ENCODE data around the gene SEPTIN5. TPM values are rescaled to one million over a fixed set of nuclear protein-coding genes. Genes with fewer than 3 reads are reported as not detected.

The SEPTIN5 gene
- total RNA-seq, 1 donor from 2014 or later: 152 TPM

DNA sequence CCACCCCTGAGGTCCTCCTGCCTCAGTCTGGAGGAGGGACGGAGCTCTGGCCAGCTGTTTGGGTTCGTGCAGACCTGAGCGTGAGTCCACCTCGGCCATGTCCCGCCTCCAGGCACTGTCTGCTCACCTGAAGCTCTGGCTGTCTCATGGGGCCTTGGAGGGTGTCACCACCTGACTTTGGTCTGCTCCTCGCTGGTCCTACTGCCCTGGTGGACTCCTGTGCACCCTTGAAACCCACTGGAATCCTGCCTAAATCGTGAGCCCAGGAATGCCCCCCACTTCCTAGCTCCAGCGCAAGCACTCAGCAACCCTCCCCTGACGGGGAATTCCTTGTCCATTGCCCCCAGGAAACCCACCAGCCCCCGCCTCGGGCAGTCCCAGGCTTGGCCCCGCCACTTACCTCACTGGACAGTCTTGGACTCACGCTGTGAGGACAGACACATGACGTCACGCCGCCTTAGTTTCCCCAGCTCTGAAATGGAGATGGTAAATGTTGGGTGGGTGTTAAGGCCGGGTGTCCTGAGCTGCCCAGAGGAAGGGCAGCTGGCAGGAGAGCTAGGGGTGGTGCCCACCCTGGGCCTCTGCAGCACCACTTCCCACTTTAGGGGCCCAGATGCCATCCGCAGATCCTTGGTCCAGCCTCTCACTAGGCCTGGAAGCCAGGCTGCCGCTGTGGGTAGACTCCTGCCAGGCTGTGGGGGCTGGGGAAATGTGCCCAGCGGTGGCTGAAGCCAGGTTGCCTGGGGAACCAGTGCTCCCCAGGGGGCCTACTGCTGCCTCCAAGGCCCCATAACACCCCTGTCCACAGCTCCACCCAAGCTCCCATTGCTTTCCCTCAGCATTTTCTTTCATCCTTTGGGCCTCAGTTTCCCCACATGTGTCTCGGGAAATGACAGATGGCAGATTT lies 28.1 kb downstream of the SEPTIN5 start:
- ATAC-seq: no peak
- intact Hi-C loops (cut with micrococcal nuclease): no loop called here
- DNase-seq: no peak

DNA sequence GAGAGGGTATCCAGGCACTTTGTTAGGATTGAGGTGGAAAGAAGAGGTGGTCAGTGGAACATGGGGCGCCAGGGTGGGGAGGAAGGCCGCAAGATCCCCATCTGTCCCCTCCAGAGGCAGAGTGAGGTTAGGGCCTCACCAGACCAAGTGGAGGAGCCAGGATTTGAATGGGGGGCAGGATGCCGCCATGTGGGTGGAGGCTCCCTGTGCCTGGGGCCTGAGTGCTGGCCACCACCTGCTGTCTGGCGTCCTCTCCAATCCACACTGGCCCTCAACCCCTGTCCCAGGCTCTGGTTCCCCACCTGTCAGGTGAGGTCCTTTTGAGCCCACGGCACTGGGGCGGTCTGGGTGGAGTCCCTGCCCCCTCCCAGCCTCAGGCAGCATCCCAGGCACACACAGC lies 28.8 kb downstream of the SEPTIN5 start:
- ATAC-seq (no peak), DNase-seq (no peak)
- intact Hi-C loops (cut with micrococcal nuclease): no loop called here

DNA sequence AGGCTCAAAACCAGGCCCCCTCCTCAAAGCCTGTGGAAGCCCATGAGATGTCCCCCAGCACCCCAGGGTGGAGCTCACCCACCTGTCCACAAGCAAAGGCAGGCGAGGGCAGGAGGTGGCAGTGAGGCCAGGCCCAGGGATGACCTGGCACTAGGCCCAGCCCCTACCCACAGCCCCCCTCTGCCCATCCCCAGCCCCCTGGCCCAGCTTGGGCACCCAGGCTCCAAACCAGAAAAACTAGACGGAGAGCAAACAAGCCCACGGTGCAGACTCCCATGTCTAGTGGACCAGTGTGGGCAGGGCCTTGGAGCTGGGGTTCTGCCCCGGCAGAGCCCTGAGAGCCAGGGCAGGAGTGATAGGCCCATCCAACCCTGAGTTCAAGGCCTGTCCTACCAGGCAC lies 29.3 kb downstream of the SEPTIN5 start:
- ATAC-seq (no peak), DNase-seq (no peak)
- intact Hi-C loops (cut with micrococcal nuclease): no loop called here

DNA sequence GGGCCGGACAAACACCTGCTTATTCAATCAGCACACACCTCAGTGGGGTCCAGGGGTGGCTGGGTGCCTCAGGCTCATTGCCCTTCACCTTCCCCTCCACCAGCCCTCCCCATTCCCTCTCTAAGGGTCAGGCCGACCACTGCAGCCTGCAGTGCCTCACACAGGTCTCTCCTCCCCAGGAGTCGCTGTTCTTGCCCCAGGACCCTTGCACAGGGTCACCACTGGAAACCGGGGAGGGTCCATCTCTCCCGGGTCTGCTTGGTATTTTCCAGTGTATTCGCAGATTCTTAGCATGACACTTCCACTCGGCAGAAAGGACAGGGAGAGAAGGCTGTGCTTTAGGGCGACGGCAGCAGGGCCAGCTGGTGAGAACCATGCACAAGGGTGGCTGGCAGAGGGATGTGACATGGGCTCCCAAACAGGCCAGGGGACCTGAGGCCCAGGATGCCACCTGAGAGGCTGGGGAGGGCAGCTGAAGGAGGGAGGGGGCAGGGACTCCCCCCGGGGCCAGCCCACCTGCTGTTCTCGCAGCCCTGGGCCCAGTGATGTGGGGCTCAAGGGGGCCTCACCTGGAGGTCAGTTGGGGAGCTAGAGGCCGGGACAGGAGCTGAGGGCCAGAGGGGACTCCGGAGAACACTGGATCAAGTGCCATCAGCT lies 30.2 kb downstream of the SEPTIN5 start:
- DNase-seq (no peak), ATAC-seq (no peak)
- intact Hi-C loops (cut with micrococcal nuclease): no loop called here

DNA sequence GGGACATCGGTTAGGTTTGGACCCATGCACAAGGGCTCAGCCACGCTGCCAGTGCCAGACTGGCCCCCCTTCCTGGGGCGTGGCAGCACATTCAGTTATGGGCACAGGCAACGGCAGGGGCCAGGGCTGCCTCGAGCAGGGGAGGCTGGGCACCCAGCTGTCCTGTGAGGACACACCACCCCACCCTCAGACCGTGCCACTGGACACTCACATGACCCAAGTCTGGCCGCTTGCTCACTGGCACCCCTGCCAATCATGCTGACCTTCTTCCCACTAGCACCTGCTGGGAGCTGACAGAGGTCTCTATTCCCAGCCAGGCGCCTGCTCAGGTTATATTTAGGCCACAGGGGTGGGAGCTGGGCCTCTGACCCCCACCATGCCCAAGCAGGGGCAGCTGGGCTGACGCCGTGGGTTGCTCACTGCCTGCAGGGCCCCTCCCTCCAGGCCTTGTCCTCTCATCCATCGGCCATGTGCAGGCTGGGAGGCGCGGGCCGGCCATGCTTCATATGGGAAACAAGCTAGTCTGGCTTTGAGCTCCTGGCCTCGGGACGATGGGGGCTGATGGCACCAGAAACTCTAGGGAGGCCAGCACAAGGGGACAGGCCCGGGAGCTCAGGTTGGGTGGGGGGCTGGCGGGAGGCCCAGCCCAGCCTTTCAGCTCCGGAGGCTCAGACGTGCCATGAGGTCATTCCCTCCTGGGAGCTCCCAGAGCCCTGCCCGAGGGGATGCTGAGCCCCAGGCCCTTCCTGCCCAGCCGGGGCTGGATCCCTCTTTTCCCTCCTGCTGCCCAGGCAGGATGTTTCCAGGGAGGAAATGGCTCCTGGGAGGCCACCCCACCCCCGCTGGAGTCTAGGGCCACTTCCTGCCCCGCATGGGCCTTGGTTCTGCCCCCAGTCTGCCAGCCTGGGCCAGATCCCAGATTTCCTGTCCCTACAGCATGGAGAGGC lies 31.1 kb downstream of the SEPTIN5 start:
- DNase-seq (peak; percentile 87), ATAC-seq (peak; percentile 94)
- intact Hi-C loops (cut with micrococcal nuclease): no loop called here

DNA sequence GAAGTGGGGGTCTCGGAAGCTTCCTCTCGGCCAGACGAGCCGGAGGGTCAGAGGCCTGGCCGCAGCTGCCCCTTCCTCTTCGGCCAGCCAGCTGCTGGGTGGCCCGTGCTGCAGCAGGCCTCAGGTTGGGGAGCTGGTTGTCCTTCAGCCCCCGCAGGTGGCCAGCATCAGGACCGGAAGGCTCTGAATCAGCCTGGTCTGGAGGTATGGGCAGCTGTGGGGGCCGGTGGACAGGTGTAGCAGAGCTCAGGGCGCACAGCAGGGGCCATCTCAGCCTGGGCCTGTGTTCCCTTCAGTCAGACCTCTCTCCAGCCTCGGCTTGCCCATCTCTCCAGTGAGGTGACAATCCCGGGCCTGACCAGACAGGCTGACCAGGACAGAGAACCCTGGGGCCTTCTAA lies 32.4 kb downstream of the SEPTIN5 start:
- intact Hi-C loops (cut with micrococcal nuclease): no loop called here
- DNase-seq (no peak), ATAC-seq (no peak)

DNA sequence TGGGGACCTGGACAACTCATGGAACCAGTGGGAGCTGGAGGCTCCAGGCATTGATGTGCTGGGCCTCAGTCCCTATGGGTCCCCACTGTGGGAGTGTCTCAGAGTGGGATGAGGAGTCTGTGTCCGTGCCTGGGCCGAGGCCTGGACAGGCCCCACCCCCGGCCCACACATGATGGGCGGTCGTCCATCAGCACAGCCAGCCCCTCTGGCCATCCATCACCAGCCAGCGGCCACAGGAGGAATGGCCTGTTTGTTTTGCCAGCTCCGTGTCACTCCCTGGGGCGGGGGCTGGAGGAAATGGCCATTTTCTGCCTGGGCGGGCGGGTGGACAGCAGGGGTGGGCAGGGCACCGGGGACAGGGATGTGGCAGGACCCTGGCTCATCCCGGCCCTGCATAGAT lies 33.2 kb downstream of the SEPTIN5 start:
- intact Hi-C loops (cut with micrococcal nuclease): no loop called here
- no peak for DNase-seq
- ATAC-seq: no peak

DNA sequence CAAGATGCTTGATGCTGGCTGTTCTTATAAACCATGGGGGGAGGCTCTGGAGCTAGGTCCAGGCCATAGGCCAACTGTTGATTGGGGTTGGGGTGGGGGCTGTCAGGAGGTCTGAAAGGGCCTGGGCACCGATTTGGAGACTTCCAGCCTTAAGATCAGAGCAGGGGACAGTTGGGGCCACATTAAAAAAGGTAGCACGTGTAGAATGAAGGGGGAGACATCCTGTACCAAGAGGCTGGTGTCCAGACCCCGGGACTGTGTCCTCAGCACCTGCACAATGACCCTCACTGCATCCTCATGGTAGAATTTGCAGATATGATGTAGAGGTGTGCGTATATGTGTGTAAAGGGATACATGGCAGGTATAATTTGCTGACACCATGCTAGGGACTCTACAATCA lies 33.8 kb downstream of the SEPTIN5 start:
- no peak for DNase-seq
- intact Hi-C loops (cut with micrococcal nuclease): no loop called here
- ATAC-seq: no peak

DNA sequence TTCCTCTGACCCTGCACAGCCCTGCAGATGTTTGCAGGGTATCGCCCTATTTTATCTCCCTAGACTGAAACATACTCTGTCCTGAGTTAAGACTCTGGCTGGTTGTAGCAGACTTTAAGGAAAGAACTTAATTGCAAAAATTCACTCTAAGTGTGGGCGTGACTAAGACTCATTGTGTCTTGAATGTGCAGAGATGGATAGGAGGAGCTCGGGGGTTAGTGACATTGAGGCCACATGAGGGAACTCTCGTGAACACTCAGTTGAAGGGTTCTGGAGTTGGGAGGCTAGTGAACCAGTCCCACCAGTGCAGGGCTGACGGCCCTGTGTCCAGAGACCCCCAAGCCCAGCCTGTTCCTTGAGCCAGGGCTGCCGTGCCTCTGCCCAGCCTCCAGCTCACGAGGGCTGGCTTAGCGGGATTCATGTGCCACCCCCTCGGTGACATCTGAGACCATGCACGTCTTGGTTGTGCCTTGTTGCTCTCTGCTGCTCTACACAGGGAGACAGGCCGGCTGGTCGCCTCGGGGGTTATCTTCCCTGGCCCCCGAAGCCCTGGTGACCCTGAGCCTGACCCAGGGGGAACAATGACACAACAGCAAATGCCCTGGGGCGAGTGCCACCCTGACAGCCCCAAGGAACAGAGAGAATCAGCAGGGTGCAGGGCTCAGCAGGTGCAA lies 34.8 kb downstream of the SEPTIN5 start:
- no peak for ATAC-seq
- DNase-seq: no peak
- intact Hi-C loops (cut with micrococcal nuclease): no loop called here

DNA sequence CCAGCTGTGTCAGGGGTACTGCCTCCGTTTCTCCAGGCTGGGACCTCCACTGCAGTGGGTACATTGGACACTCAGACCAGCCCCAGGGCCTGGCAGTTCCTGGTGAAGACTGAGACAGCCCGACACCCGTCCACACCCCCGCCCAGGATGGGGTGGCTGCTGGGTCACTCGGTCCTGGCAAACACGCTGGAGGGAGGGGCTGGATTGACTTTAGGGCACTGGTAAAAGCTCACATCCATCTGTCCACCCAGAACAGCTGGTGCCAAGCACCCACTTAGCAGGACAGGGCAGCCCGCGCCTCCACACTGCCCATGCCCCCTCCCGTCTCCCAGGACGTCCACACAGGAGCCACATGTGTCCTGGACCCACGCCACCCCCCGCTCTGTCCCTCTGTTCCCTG lies 35.6 kb downstream of the SEPTIN5 start:
- no peak for DNase-seq
- intact Hi-C loops (cut with micrococcal nuclease): no loop called here

DNA sequence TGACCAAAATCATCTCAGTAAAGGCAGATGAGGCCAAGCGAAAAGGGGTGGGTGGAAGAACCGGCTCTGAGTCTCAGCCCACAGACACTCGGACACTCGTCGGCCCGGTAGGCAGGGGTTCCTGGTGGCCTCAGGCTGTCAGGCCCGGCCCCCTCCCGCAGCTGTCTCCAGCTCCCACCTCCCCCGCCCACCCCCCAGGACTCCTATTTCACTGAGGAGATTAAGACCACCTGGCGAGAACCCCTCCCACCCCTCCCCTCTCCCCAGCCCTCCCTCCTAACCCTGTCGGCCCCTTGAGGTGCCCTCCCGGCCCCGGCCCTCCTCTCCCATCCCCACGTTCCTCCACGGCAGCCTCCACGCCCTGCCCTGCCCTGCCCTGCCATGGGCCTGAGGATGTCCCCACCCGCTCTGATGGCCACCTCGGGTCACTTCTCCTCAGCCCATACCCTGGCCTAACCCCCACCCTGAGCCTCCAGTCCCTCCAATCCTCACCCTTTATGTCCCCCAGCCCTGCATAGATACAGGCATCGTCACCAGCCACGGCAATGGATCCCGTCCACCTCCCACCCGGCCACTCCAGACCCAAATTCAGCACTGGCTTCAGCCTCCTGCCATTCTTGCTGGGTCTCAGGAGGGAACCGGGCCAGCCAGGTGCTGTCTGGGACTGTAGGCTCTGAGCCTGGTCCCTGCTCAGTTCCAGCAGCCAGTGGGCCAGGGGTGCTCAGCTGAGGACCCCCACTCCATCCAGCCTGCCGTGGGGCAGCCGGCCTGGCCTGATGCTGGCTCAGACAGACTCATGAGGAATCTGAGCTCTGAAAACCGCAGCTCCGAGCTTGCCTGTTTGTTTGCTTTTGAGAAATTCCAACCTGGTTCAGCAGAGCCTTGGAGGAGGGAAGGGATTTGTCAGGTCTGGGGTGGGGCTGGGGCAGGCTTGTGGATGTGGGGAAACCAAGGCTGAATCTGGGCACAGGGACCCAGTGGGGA lies 36.5 kb downstream of the SEPTIN5 start:
- intact Hi-C loops (cut with micrococcal nuclease): no loop called here
- ATAC-seq (no peak), DNase-seq (no peak)

More for the DNA sequence above, 35.6 kb downstream of the SEPTIN5 start:
- no peak for ATAC-seq

DNA sequence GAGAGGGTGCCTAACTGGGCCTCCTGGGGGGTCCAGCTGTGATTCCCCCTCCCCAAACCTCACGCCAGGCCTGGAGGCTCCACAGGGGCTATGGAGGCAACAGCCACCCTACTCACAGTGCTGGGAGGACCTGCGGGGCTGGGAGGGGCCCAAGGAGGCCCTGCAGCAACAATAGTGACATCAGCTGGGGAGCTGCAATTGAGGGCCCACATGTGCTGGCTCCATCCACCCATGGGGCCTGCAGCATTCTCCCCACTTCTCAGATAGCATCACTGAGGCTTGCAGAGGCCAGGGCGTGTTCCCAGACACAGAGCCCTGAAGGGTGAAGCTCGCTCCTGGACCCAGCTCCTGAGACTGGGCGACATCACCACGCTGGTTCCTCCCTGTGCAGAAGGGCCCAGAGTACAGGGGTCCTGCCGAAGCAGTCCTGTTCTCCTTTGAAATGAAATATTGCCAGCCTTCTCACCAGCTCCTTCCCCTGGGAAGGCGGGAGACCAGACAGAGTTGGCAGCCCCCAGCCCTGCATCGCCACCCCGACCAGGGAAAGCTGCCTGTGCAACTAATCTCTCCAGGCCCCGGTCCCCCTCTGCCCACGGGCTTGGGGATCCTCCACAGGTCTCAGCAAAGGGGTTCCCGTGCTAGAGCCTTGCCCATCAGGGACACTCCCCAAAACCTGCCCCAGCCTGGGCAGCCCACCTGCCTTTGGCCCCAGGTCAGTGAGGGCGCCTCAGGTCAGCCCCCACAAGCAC lies 37.4 kb downstream of the SEPTIN5 start:
- no peak for ATAC-seq
- intact Hi-C loops (cut with micrococcal nuclease): no loop called here
- DNase-seq: no peak

DNA sequence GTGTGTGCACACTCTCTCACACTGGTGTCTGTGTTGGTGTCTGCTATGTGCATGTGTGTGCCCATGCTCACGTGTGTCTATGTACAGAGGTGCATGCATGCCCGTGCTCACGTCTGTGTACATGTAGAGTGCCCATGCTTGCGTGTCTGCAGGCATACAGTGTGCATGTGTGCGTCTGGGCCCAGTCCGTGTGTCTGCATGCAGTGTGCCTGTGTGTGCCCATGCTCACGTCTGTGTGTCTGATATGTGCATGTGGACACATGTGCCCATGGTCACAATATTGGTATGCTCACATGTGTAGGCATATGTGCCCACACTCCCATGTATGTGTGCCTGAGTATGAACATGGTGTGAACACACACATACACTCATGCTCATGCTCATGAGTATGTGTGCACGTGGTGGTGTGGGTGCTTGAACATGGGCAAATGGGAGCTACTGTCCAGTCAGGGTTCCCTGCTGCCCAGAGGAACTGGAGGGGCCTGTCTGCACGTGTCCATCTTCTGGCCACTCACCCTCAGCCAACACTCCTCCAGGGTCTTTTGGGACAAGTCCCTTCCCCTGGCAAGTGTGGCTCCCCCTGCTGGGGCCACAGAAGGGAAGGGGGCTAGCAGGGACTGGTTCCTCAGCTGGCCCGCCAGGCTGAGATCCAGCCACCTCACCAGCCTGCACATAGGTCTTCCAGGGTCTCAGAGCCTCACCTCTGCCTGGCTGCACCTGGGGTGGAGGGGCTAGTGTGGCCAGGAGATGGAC lies 39.0 kb downstream of the SEPTIN5 start:
- DNase-seq (no peak), ATAC-seq (no peak)
- intact Hi-C loops (cut with micrococcal nuclease): no loop called here

DNA sequence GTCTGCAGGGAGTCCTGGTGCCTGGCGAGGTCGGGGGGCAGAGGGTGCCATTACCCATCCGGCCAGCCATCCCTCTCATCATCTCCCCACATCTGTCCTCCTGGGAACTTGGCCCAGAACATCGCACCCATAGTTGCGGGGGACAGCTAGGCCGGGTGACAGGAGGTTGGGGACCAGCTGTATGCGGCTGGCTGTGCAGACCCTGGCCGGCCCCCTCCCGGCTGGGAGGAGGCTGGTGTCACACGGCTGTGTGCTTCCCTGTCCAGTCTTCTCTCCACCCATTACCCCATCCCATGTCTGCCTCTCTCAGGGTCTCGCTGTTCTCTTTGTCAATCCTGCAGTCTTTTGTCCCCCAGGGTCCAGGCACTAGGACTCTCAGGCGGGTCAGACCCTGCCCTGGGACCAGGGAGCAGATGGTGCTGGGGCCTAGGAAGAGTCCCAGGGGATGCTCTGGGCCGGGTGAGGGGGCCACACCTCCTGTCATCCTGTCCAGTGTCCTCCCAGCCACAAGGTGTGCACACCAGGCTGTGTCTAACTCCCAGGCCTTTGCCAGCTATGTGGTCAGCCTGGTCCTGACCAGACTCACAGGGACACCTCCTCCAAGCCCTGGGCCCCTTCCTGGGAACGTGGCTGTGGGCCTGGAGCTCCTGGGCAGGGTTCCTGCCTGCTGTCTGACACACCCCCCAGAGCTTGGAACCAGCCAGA lies 39.8 kb downstream of the SEPTIN5 start:
- intact Hi-C loops (cut with micrococcal nuclease): no loop called here
- no peak for ATAC-seq
- DNase-seq: no peak

DNA sequence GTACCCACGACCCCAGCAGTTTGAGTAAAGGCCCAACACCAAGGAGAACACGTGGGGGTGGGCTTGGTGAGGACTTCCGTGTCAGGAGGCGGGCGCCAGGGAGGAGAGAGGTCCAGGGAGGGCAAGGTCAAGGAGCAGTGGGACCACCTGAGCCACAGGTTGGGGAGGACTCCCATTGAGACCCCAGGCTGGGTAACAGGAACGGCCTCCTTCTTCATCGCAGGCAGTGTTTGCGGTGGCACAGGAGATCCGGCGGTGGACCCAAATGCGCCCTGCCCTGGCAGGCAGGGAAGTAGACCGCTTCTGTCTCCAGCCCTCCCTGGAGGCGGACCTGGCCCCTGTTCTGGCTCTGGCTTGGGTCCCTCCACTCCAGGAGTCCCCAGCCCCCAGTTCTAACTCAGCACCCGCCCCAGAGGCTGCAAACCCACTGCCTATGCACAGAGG lies 40.4 kb downstream of the SEPTIN5 start:
- intact Hi-C loops (cut with micrococcal nuclease): no loop called here
- DNase-seq (no peak), ATAC-seq (no peak)

DNA sequence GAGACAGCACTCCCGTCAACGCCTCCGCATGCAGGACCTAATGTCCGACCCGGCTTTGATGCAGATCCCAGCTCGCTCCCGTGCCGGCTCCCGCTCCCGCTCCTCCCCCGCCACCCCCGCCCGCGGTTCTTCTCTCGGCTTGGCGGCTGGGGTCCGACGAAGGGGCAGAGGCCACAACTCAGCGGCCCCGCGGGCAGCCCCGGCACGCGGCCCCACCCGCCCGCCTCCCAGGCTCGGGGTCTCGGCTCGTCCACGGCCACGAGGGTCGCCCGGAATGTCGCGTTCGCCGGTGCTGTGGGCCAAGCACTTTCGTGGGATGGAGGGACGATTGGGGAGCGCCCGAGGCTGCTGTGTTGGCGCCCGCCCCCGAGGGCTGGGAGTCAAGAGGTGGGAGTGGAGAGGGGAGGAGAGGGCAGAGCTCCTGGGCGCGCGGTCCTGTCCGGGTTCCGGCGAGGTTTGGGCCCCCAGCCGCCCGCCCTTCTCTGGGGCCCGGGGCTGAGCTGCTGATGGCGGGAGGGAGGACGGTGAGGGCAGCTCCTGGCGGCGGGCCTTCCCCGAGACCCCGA lies 40.9 kb downstream of the SEPTIN5 start:
- no peak for ATAC-seq
- DNase-seq: no peak
- intact Hi-C loops (cut with micrococcal nuclease): no loop called here
